ENCODE data around the gene CDH23.

CDH23 gene

GRCh38 chr10:71632200-71632820 lies 235.6 kb downstream of the CDH23 start:
- TF ChIP-seq SIN3A (IDR thresholded peaks at IDR 0.05; ENCODE audit: borderline replicate concordance, insufficient read depth, low read length) (no peak), REST (IDR thresholded peaks at IDR 0.05; ENCODE audit: insufficient read depth in 1 of 2, low read depth in 2 of 2, low read length in 2 of 2) (no peak), FOXP2 (optimal IDR thresholded peaks at IDR 0.05; ENCODE audit: borderline replicate concordance, extremely low read depth, extremely low read length, insufficient read depth) (no peak), POLR2AphosphoS5 (IDR thresholded peaks at IDR 0.05; ENCODE audit: low read depth, low read length) (no peak), TAF1 (IDR thresholded peaks at IDR 0.05; ENCODE audit: borderline replicate concordance, insufficient read depth, low read length) (no peak)

GRCh38 chr10:71632896-71633600 lies 236.3 kb downstream of the CDH23 start:
- TF ChIP-seq TAF1 (IDR thresholded peaks at IDR 0.05; ENCODE audit: borderline replicate concordance, insufficient read depth, low read length) (no peak), REST (IDR thresholded peaks at IDR 0.05; ENCODE audit: insufficient read depth in 1 of 2, low read depth in 2 of 2, low read length in 2 of 2) (no peak), SIN3A (IDR thresholded peaks at IDR 0.05; ENCODE audit: borderline replicate concordance, insufficient read depth, low read length) (no peak), FOXP2 (optimal IDR thresholded peaks at IDR 0.05; ENCODE audit: borderline replicate concordance, extremely low read depth, extremely low read length, insufficient read depth) (no peak)

- TF ChIP-seq FOXP2 (optimal IDR thresholded peaks at IDR 0.05; ENCODE audit: borderline replicate concordance, extremely low read depth, extremely low read length, insufficient read depth) (no peak), SIN3A (IDR thresholded peaks at IDR 0.05; ENCODE audit: borderline replicate concordance, insufficient read depth, low read length) (no peak), POLR2AphosphoS5 (IDR thresholded peaks at IDR 0.05; ENCODE audit: low read depth, low read length) (no peak)
Observed at GRCh38 chr10:71633920-71634319, 237.2 kb downstream of the CDH23 start.

- TF ChIP-seq POLR2AphosphoS5 (IDR thresholded peaks at IDR 0.05; ENCODE audit: low read depth, low read length): no peak
- no peak for TF ChIP-seq TAF1 (IDR thresholded peaks at IDR 0.05; ENCODE audit: borderline replicate concordance, insufficient read depth, low read length)
Observed at GRCh38 chr10:71634531-71635164, 237.9 kb downstream of the CDH23 start.

GRCh38 chr10:71635251-71635866 lies 238.6 kb downstream of the CDH23 start:
- no peak for TF ChIP-seq SIN3A (IDR thresholded peaks at IDR 0.05; ENCODE audit: borderline replicate concordance, insufficient read depth, low read length)
- TF ChIP-seq REST (IDR thresholded peaks at IDR 0.05; ENCODE audit: insufficient read depth in 1 of 2, low read depth in 2 of 2, low read length in 2 of 2): no peak
- no peak for TF ChIP-seq TAF1 (IDR thresholded peaks at IDR 0.05; ENCODE audit: borderline replicate concordance, insufficient read depth, low read length)
- no peak for TF ChIP-seq POLR2AphosphoS5 (IDR thresholded peaks at IDR 0.05; ENCODE audit: low read depth, low read length)
- no peak for TF ChIP-seq FOXP2 (optimal IDR thresholded peaks at IDR 0.05; ENCODE audit: borderline replicate concordance, extremely low read depth, extremely low read length, insufficient read depth)
